Jurkat, Clone E6-1 (cell line): ENCODE measurements around the gene EFCAB8.

Experiments
- DNase-seq: peaks from one replicate; pipeline ENCODE4 v3.0.0-alpha.2; 2011; ENCODE audit warnings: low read depth, low spot score
- H3K4me3 ChIP-seq: 2 replicates; pipeline ENCODE4 v1.5.1; 2011; ENCODE audit warnings: mild to moderate bottlenecking, low read length, control low read depth, moderate library complexity

Gene EFCAB8

GRCh38 chr20:32991383-32991782, 132.7 kb downstream of the EFCAB8 start:
- peak; percentile 79 for DNase-seq
- no peak overlapping the region for H3K4me3 ChIP-seq

GRCh38 chr20:32991792-32992641, 133.3 kb downstream of the EFCAB8 start:
- DNase-seq = no peak
- H3K4me3 ChIP-seq = no peak overlapping the region

- no peak for DNase-seq
- H3K4me3 ChIP-seq = no peak overlapping the region
These were observed 134.8 kb downstream of the EFCAB8 start for GRCh38 chr20:32993496-32994050.

- no peak for DNase-seq
- H3K4me3 ChIP-seq = no peak overlapping the region
These were observed 137.1 kb downstream of the EFCAB8 start for GRCh38 chr20:32995802-32996201.

- H3K4me3 ChIP-seq = no peak overlapping the region
- no peak for DNase-seq
These were observed 138.7 kb downstream of the EFCAB8 start for GRCh38 chr20:32997431-32997830.

GRCh38 chr20:32999603-33000250, 141.0 kb downstream of the EFCAB8 start:
- DNase-seq = no peak
- no peak overlapping the region for H3K4me3 ChIP-seq

GRCh38 chr20:33000802-33001466, 142.2 kb downstream of the EFCAB8 start:
- H3K4me3 ChIP-seq = no peak overlapping the region
- no peak for DNase-seq

- H3K4me3 ChIP-seq = no peak overlapping the region
- DNase-seq = no peak
These were observed 143.5 kb downstream of the EFCAB8 start for GRCh38 chr20:33002087-33002808.

- DNase-seq = no peak
- no peak within 1 kb of the TSS for H3K4me3 ChIP-seq
These were observed 145.5 kb downstream of the EFCAB8 start, which contains the start of gene SUN5 for GRCh38 chr20:33004141-33004751. SUN5 (minus strand) TSS chr20:33004433; CDS start chr20:33004340, 93 bp downstream.

- peak; percentile 28 for DNase-seq
These were observed 146.4 kb downstream of the EFCAB8 start for GRCh38 chr20:33005132-33005566.

GRCh38 chr20:33005908-33006775, 147.4 kb downstream of the EFCAB8 start:
- H3K4me3 ChIP-seq = no peak overlapping the region
- no peak for DNase-seq

More at GRCh38 chr20:33005132-33005566, 146.4 kb downstream of the EFCAB8 start:
- no peak overlapping the region for H3K4me3 ChIP-seq

GRCh38 chr20:33006776-33007375, 148.2 kb downstream of the EFCAB8 start:
- H3K4me3 ChIP-seq = no peak overlapping the region
- no peak for DNase-seq

GRCh38 chr20:33007376-33008335, 148.9 kb downstream of the EFCAB8 start, which contains the start of gene BPIFB2:
BPIFB2 (plus strand) TSS chr20:33007704; CDS start chr20:33008575, 871 bp downstream.
- no peak for DNase-seq
- no peak within 1 kb of the TSS for H3K4me3 ChIP-seq

GRCh38 chr20:33008336-33009213, 149.9 kb downstream of the EFCAB8 start:
- H3K4me3 ChIP-seq = no peak overlapping the region
- no peak for DNase-seq
